ENCODE measurements around the gene PSME3.
"Not testable (repeated sequence)": the region's sequence is repeated elsewhere in the genome, so short reads cannot be mapped to it uniquely, and the experiment has no call there.

Gene PSME3

DNA sequence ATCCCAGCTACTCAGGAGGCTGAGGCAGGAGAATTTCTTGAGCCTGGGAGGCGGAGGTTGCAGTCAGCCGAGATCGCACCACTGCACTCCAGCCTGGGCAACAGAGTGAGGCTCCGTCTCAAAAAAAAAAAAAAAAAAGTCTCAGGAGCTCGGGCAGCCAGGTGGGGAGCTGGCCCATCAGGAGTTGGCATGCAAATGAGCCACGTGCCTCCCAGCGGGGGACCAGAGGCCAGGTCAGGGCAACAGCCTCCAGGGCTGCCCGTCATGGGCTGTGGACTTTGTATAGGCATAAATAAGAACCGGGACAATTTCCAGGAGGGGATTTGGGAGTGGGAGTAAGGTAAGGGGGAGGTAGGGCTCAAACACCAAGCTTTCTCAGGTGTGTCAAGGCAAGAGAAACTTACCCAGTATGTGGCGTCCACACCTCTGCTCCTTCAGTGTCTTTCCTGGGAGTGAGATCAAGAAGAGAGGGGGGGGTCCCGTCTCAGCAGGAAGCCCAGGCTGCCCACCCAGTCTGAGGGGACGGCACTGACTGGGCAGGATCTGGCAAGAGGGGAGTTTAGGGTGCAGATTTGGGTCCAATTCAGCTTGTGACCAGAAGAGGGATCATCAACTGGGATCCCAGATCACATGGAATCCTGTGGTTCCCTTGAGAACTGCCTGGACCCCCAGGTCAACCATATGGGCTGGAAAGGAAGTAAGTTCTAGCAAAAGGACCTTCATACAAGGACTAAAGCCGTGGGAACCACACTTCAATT, 45.1 kb downstream of the PSME3 start:
- DNase-seq (ENCODE audit: low read depth): no peak

DNA sequence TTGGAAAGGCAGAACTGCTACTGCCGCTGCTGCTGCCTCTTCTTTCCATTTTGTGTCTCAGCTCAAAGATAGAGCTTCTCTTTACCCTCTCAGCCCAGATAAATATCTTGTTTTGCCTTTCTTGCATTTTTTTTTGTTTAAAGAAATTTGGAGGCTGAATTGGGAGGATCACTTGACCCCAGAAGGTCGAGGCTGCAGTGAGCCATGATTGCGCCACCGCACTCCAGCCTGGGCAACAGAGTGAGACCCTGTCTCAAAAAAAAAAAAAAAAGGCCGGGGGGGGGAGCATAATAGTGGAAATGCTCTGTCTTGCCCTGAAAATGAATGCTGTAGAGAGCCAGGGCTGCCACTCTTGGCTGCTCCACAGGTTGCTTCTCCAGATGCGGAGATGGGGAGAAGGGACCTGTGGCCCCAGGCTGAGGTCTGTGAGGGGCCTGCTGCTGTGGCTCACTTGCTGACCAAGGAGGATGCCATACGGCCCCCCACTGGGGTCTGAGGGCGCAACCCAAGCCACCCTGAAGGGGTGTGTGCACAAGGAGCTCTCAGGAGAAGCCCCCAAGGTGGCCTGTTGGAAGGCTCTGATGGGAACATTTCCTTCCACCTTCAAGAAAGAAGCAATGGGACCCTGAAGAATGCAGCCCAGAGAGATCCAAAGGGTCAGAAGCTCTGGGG, 45.9 kb downstream of the PSME3 start:
- DNase-seq (ENCODE audit: low read depth): no peak

DNA sequence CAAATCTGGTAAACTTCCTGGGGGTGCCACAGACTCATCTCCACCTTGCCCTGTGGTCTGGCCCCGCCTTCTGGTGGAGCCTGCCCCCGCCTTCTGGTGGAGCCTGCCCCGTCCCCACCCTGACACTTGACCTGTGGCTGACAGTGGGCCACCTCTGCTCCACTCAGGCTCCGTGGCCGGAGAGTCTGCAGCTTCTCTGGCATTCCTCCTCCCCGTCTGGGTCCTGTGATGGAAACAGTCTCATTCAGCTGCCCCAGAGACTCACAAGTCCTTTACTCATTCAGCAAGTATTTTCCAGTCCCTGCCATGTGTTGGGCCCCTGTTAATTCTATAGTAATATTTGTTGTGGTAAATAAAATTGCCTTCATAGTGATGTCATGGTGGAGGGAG, 46.4 kb downstream of the PSME3 start:
- no peak for DNase-seq (ENCODE audit: low read depth)

DNA sequence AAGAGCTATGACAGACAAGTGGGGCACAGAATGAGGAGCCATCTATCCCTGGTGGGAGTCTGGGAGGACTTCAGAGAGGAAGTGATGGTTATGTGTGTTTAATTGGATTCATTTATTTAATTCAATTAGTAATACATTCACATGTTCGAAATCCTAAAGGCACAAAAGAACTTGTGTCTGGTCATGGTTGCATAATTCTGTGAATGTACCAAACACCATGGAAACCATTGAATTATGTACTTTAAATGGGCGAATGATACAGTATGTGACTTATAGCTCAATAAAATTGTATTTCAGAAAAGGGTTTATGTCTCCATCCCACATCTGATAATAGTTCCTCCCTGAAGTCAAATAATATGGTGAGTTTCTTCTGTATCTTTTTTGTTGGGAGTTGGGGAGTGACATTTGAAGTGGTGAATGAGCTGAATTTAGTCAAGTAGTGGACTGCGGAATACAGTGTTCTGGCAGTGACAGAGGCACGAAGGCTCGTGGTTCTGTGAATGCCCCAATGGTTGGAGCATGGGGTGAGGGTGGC, 47.6 kb downstream of the PSME3 start:
- no peak for DNase-seq (ENCODE audit: low read depth)

GRCh38 chr17:42881706-42882105, 48.5 kb downstream of the PSME3 start:
- DNase-seq (ENCODE audit: low read depth): not testable (repeated sequence)

GRCh38 chr17:42882166-42882565, 49.0 kb downstream of the PSME3 start:
- DNase-seq (ENCODE audit: low read depth): no peak

DNA sequence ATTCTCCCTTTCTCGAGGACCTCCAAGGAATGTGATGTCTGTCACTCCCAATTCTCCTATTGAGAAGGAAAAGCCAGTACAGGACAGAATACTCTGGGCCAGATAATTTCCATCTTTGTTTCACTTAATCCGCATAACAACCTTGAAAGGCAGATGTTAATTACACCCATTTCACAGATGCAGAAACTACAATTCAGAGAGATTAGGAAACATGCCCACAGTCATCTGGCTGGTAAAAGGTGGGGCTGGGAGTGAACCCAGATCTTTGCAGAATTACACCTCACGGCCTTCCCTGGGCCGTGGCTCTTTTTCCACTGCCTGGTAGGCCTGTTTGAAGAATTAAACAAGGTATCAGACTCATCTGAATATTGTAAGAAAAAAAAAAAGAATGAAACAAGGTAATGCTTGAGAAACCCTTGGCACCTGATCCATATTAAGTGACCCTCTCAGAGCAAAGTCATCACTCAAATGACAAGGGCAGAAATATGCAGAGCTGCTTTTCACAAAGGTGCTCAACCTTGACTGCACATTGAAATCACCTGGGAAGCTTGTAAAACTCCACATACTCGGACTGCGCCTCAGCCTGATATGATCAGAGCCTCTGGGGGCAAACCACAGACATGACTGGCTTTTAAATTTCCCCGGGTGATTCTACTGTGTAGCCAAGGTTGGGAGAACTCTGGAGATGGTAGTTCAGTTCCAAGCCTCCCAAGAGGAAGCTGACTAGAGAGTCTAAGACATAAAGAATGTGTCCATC, 50.8 kb downstream of the PSME3 start:
- no peak for DNase-seq (ENCODE audit: low read depth)

DNA sequence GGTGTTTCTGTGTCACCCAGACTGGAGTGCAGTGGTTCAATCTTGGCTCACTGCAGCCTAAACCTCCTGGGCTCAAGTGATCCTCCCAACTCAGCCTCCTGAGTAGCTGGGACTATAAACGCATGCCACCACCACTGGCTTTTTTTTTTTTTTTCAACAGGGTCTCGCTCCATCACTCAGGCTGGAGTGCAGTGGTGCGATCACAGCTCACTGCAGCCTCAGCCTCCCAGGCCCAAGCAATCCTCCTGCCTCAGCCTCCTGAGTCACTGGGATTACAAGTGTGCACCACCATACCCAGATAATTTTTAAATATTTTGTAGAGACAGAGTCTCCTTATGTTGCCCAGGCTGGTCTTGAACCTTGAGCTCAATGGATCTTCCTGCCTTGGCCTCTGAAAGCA, 52.6 kb downstream of the PSME3 start:
- DNase-seq (ENCODE audit: low read depth): not testable (repeated sequence)

- no peak for DNase-seq (ENCODE audit: low read depth)
Measured at GRCh38 chr17:42886283-42887176, 53.3 kb downstream of the PSME3 start.

GRCh38 chr17:42889809-42890208, 56.6 kb downstream of the PSME3 start:
- DNase-seq (ENCODE audit: low read depth): no peak

- DNase-seq (ENCODE audit: low read depth): no peak
Measured at GRCh38 chr17:42891539-42892152, 58.4 kb downstream of the PSME3 start.

GRCh38 chr17:42893359-42893758, 60.2 kb downstream of the PSME3 start:
- no peak for DNase-seq (ENCODE audit: low read depth)

Data from activated T-cell treated with anti-CD3 and anti-CD28 coated beads for 48 hours (primary cell).